NCI-H1694 (cell line): ENCODE data around the gene FASTK.
"Not testable (repeated sequence)": the region's sequence is repeated elsewhere in the genome, so short reads cannot be mapped to it uniquely, and the experiment has no call there.

Source experiments
- DNase-seq: peaks from one replicate; lab custom pipeline; 2025; lab: John Stamatoyannopoulos, UW

Gene FASTK

DNA sequence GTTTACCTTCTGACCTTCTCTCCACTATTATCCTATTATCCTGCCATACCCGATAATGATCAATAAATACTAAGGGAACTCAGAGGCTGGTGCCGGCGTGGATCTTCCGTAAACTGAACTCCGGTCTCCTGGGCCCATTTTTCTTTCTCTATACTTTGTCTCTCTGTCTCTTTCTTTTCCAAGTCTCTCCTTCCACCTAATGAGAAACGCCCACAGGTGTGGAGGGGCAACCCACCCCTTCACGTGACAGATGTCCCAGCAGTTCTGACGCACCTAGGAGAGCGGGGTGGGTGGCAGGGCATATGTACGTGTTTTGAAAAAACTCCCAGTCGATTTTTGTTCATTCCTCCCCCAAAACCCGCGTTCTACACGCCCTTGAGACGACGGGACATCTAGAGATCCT, 52.9 kb downstream of the FASTK start:
- not testable (repeated sequence) for DNase-seq

DNA sequence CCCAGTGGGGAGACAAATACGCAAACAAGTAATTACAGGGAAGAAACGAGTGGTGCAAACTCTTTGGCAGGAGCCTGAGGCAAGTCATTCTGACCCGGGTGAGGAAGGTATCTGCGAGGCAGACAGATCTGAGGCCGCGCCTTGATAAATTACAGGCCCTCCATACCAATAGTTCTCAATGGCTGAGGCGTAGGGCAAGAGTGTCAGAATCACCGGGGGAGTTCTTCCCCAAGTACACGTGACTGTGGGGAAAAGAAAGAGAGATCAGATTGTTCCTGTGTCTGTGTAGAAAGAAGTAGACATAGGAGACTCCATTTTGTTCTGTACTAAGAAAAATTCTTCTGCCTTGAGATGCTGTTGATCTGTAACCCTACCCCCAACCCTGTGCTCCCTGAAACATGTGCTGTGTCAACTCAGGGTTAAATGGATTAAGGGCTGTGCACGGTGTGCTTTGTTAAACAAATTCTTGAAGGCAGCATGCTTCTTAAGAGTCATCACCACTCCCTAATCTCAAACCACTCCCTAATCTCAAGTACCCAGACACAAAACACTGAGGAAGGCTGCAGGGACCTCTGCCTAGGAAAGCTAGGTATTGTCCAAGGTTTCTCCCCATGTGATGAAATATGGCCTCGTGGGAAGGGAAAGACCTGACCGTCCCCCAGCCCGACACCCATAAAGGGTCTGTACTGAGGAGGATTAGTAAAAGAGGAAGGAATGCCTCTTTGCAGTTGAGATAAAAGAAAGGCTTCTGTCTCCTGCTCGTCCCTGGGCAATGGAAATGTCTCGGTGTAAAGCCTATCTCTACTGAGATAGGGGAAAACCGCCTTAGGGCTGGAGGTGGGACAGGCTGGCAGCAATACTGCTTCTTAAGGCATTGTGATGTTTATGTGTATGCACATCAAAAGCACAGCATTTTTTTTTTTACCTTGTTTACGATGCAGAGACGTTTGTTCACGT, 53.6 kb downstream of the FASTK start:
- not testable (repeated sequence) for DNase-seq
